Activated CD8-positive, alpha-beta memory T cell treated with anti-CD3 and anti-CD28 coated beads, Interleukin-2, amount 50 U/mL, for 48 hours (primary cell): ENCODE measurements around the gene KIF1B.
"Not testable (repeated sequence)": the region's sequence is repeated elsewhere in the genome, so short reads cannot be mapped to it uniquely, and the experiment has no call there.

Source experiments
- DNase-seq: peaks from one replicate; pipeline ENCODE4 v3.0.0-alpha.2; 2020

The KIF1B gene

DNA sequence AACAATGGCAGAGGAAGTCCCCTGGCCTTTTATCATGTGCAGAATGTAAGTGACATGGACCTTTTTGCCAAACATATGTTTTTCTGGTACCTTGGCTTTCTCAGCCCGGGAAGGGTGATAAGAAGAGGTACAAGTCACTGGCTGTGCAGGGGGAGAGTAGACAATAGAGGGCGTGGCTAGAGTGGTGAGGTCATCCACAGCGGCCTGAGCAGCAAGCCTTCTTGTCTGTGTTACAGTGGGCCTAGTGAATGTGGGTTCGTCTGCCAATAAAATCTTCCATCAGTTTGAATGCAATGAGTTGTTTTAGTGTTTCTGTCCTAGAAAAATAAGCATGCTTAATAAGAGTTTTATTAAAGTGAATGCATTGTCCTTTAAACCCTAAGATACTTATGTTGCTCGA lies 129.4 kb downstream of the KIF1B start:
- no peak for DNase-seq

DNA sequence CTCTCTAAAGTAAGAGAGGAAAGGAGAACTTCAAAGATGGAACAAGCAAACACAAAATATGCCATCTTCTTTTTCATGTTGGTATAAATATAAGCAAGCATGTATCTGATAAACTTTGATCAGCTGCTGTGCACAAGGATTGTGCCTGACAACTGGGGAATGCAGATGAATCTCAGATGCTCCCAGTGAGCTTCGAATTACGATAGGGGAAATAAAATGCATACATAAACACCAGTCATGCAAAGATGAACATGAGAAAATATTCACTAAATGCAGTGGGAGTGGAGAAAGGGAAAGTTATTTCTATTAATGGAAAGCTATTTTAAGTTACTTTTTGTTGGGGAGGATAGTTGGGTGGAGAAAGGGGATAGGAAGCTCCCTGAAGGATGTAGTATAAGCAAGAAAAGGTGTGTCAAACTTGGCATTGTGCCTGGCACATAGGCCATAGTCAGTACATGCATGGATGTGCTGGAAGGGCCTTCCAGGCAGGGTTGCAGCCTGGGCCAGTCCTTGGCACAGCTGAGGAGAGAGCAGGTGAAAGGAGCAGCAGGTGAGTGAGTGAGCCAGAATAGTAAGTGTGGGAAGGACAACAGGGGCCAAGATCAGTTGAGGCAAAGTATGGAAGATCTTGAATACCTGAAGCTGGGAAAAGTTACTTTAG lies 130.7 kb downstream of the KIF1B start:
- no peak for DNase-seq

DNA sequence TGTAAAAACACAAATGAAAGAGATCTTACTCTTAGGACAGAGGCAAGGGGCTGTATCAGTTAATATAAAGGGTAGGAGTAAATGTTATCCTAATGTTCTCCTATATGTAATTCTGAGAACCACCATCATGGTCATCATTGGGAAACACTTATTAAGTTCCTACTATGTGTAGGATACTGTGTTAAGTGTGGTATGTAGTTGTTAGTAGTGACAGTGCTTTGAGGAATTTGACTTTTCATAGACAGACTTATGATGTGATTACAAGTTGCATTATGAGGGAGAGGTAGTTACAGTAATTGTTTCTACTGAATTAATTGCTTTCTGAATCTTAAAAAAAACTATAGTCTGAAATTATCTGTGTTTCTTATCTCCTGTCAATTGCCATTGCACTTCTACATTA lies 136.7 kb downstream of the KIF1B start:
- DNase-seq, result no peak

DNA sequence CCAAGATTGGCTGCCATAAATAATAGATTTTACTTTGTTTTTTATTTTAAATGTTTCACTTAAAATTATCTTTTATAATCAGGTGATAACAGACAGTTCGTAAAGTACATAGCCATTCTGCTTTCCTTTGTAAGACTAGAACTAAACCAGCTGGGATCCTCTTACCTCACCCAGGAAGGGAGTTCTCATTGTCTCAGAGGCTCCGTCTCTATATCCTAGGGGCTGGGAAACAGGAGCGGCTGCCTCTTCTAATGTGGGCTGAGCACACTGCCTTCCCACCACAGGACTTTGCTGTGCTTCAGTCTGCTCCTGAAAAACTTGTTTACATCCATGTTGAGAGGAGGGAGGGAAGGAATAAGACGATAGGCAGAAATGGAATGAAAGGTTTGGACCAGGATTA lies 142.9 kb downstream of the KIF1B start:
- DNase-seq, result no peak

DNA sequence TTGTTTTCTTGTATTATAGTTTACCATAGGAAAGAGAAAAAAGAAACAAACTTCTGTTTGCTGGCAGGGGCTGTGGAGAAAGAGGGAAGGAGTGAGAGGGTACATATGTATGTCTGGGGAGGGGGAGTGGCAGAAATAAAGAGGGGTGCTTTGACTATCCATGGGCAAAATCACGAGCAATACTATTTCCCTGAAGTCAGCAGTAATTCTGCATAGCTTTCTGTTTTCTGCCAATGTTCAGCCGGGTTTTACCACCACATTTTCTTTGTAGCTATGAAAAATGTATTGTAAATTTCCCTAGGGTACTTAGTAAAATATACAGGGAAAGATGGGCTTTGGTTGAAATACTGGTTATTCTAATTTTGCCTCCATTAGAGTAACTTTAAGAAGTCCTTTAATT lies 143.3 kb downstream of the KIF1B start:
- DNase-seq, result no peak

DNA sequence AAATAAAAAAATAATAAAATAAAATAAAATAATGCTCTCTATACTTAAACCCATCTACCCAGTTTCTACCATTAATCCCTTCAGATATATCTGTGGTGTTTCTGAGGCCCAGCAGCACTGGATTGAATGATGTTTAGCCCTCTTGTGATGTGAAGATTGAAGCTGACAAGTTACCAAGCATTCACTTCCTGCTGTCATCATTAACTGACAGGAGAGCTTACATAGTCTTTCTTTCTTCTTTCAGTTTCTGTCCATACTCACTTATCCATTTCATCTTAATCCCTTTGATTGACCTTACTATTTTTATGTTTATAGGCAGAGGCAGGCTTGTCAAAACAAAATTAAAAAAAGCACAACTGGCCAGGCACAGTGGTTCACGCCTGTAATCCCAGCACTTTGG lies 149.7 kb downstream of the KIF1B start:
- no peak for DNase-seq

DNA sequence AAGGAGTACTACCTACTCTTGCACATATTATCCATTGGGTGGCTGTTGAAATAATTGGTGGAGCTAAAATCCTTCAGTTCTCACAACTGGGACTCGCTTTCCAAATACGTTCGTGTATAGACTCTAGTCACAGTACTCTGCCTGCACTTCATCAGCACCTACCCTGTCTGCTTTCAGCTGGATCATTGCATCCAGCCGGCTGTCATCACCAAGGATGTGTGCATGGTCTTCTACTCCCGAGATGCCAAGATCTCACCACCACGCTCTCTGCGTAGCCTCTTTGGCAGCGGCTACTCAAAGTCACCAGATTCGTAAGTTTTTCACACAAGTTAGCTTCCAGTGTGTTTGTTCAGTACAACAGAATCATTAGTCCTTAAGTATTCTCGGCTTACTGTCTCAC lies 151.1 kb downstream of the KIF1B start:
- no peak for DNase-seq

DNA sequence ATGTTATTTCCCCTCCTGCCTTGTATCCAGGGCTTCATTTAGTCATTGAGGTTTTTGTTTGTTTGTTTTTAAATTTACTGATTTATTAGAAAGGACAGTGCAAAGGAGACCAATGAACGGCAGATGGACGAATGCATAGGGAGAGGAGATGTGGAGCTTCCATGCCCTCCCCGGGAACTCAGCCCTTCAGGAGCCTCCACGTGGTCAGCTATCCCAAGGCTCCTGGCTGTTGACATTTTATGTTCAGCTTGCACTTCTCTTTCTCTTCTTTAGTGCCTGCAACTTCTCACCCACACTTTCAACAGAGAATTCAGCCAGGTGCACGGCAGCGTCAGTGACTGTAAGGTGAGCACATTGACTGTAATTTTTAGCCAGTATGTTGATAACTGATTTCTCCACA lies 157.8 kb downstream of the KIF1B start:
- DNase-seq, result no peak

DNA sequence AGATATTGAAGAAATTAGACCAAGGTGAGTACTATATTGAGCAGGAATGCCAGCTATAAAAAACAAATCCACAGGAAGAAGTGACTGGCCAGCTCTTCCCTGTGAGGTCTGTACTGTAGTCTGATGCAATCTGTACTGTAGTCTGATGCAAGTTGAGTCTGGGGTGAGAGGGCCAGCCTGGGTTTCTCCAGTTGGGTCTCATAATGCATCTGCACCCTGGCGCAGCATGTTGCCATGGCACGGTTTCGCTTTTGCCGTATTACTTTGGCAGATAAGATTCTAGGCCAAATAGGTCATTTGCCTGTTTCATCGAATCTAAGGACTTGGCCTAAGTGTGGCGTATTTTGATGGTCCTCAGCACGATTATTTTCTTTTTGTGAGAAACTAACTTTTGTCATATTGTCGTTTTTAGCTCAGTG lies 164.1 kb downstream of the KIF1B start:
- DNase-seq, result no peak

DNA sequence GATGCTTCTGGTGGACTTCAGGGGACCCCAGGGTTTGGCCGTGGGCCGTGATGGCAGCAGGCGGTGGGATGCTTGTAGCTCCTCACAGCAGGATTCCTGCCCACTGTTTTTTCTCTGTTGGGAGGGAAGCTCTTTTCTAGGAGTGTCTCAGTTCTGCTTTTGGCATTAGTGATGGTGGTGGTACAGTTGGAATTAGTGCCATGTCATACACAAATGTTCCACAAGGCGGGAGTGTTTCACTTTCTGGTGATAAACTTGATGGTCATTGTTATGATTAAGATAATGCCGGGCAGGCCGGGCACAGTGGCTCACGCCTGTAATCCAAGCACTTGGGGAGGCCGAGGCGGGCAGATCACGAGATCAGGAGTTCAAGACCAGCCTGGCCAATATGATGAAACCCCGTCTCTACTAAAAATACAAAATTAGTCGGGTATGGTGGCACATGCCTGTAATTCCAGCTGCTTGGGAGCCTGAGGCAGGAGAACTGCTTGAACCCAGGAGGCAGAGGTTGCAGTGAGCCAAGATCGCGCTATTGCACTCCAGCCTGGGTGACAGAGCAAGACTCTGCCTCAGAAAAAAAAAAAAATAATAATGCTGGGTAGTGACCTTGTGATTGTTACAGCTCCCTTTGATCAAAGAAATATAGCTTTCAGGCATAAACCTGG lies 167.1 kb downstream of the KIF1B start:
- DNase-seq, result not testable (repeated sequence)

DNA sequence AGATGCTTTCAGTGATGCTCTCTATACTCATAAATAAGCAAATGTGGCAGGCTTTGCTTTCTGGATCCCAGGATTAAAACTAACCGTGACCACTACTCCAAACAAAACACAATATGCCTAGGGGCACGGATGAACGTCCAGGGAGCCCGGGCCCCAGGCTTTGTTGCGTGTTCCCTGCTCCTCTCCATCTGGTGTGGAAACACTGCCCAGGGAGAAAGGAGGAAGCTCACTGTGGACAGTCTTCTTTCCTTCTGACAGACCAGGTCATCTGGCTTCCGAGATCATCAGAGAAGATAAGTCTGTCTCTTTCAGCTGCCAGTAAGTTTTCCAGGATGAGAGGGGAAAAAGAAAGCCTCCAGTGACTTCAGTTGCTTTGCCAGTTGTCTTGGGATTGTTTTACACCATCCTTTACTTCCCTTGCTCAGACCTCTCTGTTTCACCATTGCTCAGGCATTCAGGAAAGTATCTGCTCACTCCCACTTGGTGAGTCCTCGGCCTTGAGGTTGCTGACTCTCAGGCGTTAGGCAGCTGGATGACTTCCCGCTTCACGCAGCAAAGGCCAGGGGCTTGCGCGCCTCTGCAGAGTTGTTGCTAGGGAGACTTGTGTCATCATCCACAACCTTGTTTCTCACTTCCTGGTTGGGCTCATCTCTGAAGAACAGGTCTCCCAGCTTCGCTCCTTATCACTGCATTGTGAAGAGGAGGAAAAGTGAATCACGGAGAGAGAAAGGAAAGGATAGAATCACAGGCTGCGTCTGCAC lies 167.9 kb downstream of the KIF1B start:
- no peak for DNase-seq

DNA sequence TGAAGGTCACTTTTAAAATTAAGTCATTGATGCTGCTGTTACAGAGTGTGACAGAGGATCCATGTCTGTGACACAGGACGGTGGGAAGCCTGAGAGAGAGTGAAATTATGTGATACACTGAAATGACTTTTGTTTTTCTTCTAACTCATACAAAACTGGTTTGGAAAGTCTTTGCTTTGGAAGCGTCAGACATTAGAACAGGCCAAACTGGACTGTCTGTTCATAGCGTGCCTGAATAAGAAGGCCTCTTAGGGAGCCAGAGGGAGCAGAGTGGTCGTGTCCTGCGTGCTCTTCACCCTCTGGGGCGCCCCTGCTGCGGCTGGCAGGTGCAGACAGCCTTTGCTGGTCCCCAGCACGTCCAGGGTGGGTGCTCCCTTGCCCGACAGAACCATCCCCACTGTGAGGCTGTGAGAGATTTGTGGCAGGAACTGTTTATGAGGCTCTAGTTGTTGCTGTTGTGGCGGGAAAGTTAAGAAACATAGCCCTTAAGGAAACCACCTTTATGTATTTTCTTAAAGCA lies 168.8 kb downstream of the KIF1B start:
- DNase-seq, result no peak

DNA sequence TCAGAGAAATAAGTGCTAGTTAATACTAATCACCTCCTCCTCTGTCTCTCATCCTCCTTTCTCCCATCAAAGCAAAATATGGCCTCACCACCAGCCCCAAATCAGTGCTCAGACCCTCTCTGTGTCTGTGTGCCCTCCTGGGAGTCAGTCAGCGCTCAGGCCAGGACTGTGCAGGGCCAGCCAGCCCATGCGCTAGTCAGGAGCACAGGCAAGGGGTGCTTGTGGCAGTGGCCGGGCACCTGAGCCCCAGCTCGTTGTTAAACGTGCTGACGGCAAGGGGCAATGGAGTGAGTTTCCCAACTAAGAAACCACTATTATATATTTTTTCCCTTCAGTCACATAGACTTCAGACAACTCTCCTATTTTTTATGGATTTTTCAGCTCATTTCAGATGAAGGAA lies 169.3 kb downstream of the KIF1B start:
- DNase-seq, result no peak

DNA sequence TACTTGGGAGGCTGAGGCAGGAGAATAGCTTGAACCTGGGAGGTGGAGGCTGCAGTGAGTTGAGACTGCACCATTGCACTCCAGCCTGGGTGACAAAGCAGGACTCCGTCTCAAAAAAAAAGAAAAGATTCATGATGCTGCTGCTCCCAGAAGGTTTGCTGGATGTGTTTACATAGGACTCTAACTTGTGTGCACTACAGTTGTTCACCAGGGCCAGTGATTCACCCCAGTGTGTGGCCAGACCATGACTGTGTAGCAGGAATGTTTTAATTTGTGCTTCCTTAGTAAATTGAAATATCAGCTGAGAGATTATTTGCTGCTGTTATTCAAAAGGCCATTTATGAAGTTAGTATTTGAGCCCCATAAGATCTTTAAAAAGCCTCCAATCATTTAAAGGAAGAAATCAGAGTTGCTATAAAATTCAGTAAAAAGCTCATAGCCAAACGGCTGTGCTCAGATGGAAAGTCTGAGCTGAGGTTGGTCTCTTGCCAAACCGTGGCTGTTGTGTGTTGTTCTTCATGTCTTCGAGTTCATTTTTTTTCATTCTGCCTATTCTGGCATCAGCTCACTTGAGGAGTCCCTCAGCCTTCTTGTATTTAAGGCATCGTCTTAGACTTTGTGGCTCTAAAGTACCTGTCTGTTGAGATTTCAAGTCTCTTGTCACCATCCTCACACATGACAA lies 170.4 kb downstream of the KIF1B start:
- DNase-seq, result no peak

DNA sequence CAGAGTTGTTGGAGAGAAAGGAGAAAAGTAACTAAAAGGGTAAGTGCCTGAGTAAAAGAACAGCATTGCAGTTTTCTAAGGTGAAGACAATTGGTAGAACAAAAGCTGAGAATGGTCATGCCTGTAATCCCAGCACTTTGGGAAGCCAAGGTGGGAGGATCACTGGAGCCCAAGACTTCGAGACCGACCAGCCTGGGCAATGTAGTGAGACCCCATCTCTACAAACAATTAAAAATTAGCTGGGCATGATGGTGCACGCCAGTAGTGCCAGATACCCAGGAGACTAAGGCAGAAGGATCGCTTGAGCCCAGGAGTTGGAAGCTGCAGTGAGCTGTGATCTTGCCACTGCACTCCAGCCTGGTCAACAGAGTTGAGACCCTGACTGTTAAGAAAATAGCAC lies 173.3 kb downstream of the KIF1B start:
- DNase-seq, result no peak

DNA sequence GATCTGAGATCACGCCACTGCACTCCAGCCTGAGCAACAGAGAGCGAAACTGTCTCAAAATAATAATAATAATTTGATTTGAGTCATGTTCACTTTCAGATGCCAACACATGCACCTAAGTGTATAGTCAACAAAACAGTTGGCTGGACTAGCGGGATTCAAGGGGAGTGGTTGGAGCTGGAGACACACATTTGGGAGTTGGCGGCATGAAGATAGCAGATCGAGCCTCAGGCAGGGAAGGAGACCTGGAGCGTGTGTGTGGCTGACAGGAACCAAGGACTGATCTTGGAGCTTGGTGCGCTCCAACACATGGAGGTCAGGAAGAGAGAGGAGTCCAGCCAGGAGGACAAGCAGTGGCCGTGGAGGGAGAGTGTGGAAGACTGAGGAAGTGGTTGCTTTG lies 173.8 kb downstream of the KIF1B start:
- DNase-seq, result no peak

DNA sequence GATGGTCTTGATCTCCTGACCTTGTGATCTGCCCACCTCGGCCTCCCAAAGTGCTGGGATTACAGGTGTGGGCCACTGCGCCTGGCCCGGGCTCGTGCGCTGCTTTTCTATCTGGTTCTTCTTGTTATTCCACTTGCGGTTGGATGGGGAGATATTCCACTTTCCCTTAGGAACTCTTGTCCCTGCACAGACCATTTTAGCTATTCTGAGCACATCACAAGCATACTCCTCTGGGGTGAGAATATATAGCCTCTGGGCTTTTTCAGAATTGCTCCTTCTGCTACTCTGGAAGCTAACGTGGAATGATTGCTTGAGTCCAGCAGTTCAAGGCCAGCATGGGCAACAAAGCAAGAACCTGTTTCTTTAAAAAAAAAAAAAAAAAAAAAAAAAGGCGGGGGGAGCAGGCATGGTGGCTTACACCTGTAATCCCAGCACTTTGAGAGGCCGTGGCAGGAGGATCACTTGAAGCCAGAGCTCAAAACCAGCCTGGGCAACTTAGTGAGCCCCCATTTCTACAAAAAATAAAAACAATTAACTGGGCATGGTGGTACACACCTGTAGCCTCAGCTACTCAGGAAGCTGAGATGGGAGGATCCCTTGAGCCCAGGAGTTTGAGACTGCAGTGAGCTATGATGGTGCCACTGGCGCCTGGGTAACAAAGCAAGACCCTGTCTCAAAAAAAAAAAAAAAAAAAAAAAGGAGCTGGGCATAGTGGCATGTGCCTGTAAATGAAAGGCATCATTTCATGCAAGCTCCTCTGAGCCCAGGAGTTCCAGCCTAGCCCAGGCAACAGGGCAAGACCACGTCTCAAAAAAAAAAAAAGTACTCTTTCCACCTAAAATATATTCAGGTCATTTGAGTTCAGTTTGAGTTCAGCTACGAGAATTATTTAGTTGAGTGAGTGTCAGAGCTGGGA lies 176.6 kb downstream of the KIF1B start:
- DNase-seq, result no peak

DNA sequence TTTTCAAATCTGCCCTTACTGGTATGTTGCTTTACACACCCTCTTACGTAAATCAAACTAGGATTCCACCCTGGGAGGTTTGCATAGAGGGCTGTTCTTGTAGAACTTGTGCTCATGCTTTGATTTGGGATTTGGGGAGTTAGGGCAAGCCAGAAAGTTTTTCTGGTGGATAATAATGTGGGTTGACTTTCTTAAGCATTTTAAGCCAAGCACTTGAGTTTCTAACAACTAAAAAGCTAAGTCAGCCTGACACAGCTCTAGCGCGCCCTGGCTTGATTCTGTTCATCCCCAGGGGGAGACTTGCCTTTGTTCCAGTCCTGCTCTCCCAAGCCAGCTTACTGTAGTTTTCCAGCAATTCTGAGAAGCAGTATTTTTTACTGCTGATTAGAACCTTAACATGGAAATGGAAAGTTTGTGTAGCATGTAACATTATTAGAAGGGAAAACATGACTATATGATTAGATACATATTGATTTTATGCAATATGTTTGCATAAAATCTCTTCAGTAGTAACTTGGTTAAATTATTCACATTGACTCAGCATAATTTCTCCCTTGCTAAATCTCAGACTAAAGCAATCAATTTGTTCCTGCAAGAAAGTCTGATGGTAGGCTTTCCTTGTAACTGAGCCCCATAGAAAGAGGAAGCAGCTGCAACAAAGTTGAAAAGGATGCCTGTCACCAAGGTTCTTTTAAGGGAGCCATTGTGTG lies 177.5 kb downstream of the KIF1B start:
- no peak for DNase-seq

DNA sequence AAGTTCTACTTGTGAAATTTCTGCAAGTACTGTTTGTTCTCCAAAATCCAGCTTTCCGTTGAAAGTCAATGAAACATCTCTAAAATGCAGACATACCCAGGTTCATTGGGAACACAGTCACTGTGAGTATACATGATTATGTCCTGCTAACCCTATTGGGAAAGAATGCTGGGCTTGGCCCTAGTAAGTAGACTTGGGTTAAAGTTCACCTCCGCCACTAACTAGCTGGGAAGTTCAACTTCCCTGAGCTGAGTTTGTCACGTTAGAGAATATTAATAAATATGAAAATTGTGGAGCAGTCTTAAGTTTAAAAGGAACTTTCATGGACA lies 178.0 kb downstream of the KIF1B start:
- no peak for DNase-seq

DNA sequence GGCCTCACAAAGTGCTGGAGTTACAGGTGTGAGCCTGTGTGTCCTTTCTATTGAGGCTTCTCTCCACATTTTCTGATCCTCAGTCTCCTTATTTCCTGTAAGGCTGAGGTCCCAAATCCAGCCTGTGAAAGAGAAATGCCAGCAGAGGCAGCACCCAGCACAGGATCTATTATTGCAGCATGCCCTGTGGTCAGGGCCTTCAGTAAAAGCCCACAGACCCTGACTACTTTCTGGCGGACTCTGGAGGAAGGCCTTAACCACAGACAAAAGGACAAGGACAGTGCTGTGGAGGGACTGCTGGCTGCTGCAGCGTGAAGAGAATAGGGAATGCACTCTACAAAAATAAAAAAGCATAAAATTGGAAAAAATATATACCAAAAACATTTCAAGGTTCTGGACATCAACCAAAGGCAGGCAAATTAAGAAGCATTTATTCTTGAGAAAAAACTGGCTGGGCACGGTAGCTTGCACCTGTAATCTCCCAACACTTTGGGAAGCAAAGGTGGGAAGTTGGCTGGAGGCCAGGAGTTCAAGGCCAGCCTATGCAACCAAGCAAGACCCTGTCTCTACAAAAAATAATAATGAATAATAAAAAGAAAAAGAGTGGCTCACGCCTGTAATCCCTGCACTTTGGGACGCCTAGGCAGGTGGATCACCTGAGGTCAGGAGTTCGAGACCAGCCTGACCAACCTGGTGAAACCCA lies 179.1 kb downstream of the KIF1B start:
- no peak for DNase-seq

DNA sequence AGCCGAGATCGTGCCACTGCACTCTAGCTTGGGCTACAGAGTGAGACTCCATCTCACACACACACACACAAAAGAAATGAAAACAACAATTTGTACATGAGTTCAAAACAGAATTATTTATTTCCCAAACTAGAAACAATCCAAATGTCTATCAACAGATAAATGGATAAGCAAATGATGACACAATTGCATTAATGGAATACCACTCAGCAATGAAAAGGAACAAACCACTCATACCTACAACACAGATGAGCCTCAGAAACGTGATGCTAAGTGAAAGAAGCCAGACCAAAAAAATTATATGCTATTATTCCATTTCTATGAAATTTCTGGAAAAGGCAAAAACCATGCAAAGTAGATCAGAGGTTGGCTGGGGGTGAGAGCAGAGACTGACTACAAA lies 186.5 kb downstream of the KIF1B start:
- DNase-seq, result no peak
